HCT116 (cell line): ENCODE data around the gene GXYLT2. TPM values are rescaled to one million over a fixed set of nuclear protein-coding genes. Genes with fewer than 3 reads are reported as not detected.

Source experiments
- ATAC-seq: fragments of 200-7000 bp; cut with Tn5 transposase; 2 replicates; pipeline ENCODE4 v1.9.1; 2020; ENCODE audit warnings: mild to moderate bottlenecking, moderate library complexity
- BruUV-seq: library from RNA; stranded (reverse); fragments of 400-500 nt; replicated peaks from 2 replicates; lab custom pipeline; 2021; lab: Mats Ljungman, UMichigan
- CTCF ChIA-PET: fragments of 300-600 bp; sonication (Branson Sonifier 250); formaldehyde crosslinking; loops from one replicate; lab custom pipeline; 2021; ENCODE audit warnings: antibody characterized with exemption; lab: Charles Lee
- POLR2A ChIA-PET: fragments of 300-600, 350-600 bp; sonication (Branson Sonifier 250); formaldehyde crosslinking; loops from one replicate; lab custom pipeline; 2021; ENCODE audit warnings: antibody characterized with exemption; lab: Charles Lee
- RAD21 ChIA-PET, 2 experiments: fragments of 300-600 bp; sonication (Branson Sonifier 250); formaldehyde crosslinking; loops; one replicate each; lab custom pipeline; 2023; ENCODE audit warnings: low total read pairs in 2 of 2; ENCODE audit not compliant: uncharacterized antibody in 2 of 2, unreplicated experiment in 2 of 2, low non-redundant PET in 1 of 2; lab: Charles Lee
- DNase-seq: peaks from one replicate; pipeline ENCODE4 v3.0.0-alpha.2; 2010; ENCODE audit warnings: low read depth, low spot score
- H2AFZ ChIP-seq: fragments of 200-600 bp; shearing (Covaris generic), sonication (generic); 2 replicates; pipeline ENCODE4 v1.6.1; 2017; ENCODE audit warnings: low read depth, mixed run types, mixed read lengths, antibody characterized with exemption, low read length; ENCODE audit not compliant: poor library complexity, severe bottlenecking
- H3K27ac ChIP-seq: 2 replicates; pipeline ENCODE4 v1.5.1; 2012; ENCODE audit warnings: low read depth, low read length
- H3K27me3 ChIP-seq: fragments of 200-600 bp; sonication (generic); 2 replicates; pipeline ENCODE4 v1.6.1; 2016; ENCODE audit warnings: mixed run types, low read length, mixed read lengths; ENCODE audit not compliant: insufficient read depth
- H3K36me3 ChIP-seq, 2 experiments: fragments of 200-500 bp in 1 of 2; fragments of 200-600 bp in 1 of 2; sonication (Bioruptor generic) in 1 of 2; sonication (generic) in 1 of 2; 2 replicates each; pipeline versions ENCODE4 v1.5.1 to v1.6.1; 2014 to 2016; ENCODE audit warnings: low read length in 2 of 2, inconsistent platforms in 1 of 2, mixed read lengths in 1 of 2, mixed run types in 1 of 2; ENCODE audit not compliant: insufficient read depth in 2 of 2, control insufficient read depth in 1 of 2
- H3K4me1 ChIP-seq, 2 experiments: fragments of 200-600 bp in 1 of 2; sonication (generic) in 1 of 2; 2 replicates each; pipeline versions ENCODE4 v1.5.1 to v1.6.1; 2012 to 2017; ENCODE audit warnings: low read length in 2 of 2, inconsistent platforms in 1 of 2, mild to moderate bottlenecking in 1 of 2, mixed read lengths in 1 of 2, mixed run types in 1 of 2, moderate library complexity in 1 of 2; ENCODE audit not compliant: insufficient read depth in 2 of 2, control insufficient read depth in 1 of 2
- H3K4me2 ChIP-seq: fragments of 200-600 bp; sonication (generic); 2 replicates; pipeline ENCODE4 v1.6.1; 2017; ENCODE audit warnings: mixed run types, low read length, mixed read lengths
- H3K4me3 ChIP-seq, 2 experiments: fragments of 200-600 bp in 1 of 2; sonication (generic) in 1 of 2; replicated peaks in 1 of 2; 2 replicates each; pipeline ENCODE4 v1.5.1; 2011 to 2016; ENCODE audit warnings: low read length in 2 of 2, control low read depth in 1 of 2, low read depth in 1 of 2, mild to moderate bottlenecking in 1 of 2, mixed read lengths in 1 of 2, mixed run types in 1 of 2
- H3K79me2 ChIP-seq: fragments of 200-600 bp; sonication (generic); 2 replicates; pipeline ENCODE4 v1.6.1; 2017; ENCODE audit warnings: mild to moderate bottlenecking, mixed run types, low read length, moderate library complexity, mixed read lengths; ENCODE audit not compliant: insufficient read depth
- H3K9ac ChIP-seq: fragments of 200-600 bp; sonication (generic); 2 replicates; pipeline ENCODE4 v1.6.1; 2016; ENCODE audit warnings: low read length, mixed read lengths
- H3K9me2 ChIP-seq: fragments of 200-600 bp; sonication (generic), shearing (Covaris generic); 2 replicates; pipeline ENCODE4 v1.6.1; 2017; ENCODE audit warnings: mixed run types, mild to moderate bottlenecking, moderate library complexity; ENCODE audit not compliant: insufficient read depth
- H3K9me3 ChIP-seq, 2 experiments: fragments of 200-500 bp in 1 of 2; fragments of 200-600 bp in 1 of 2; sonication (Bioruptor generic) in 1 of 2; sonication (generic) in 1 of 2; 2 replicates each; pipeline ENCODE4 v1.6.1; 2014 to 2017; ENCODE audit warnings: low read length in 2 of 2, mixed read lengths in 2 of 2, inconsistent platforms in 1 of 2, low read depth in 1 of 2, mild to moderate bottlenecking in 1 of 2, mixed run types in 1 of 2, moderate library complexity in 1 of 2; ENCODE audit not compliant: control insufficient read depth in 1 of 2, insufficient read depth in 1 of 2
- H4K20me1 ChIP-seq: fragments of 200-600 bp; sonication (generic), shearing (Covaris generic); 2 replicates; pipeline ENCODE4 v1.6.1; 2017; ENCODE audit warnings: mixed run types, mild to moderate bottlenecking, moderate library complexity; ENCODE audit not compliant: insufficient read depth
- CBX3 ChIP-seq: IDR thresholded peaks from 2 replicates; pipeline ENCODE4 v1.6.1; 2012; ENCODE audit warnings: low read depth
- ELF1 ChIP-seq: IDR thresholded peaks from 2 replicates; pipeline ENCODE4 v1.6.1; 2012; ENCODE audit warnings: low read depth, borderline replicate concordance
- EZH2 ChIP-seq: fragments of 200-600 bp; sonication (generic); IDR thresholded peaks from 2 replicates; pipeline ENCODE4 v1.6.1; 2017; ENCODE audit warnings: antibody characterized with exemption, mixed run types
- POLR2AphosphoS5 ChIP-seq: IDR thresholded peaks from 2 replicates; pipeline ENCODE4 v1.6.1; 2011; ENCODE audit warnings: mild to moderate bottlenecking, low read depth, low read length, moderate library complexity
- SIN3A ChIP-seq: IDR thresholded peaks from 2 replicates; pipeline ENCODE4 v1.6.1; 2012; ENCODE audit warnings: low read depth
- SP1 ChIP-seq: IDR thresholded peaks from 2 replicates; pipeline ENCODE4 v1.6.1; 2012; ENCODE audit warnings: low read depth
- ZFX ChIP-seq: fragments of 450-650 bp; IDR thresholded peaks from 2 replicates; pipeline ENCODE4 v1.6.1; 2017
- intact Hi-C: fragments of 100-400 bp; cut with micrococcal nuclease; formaldehyde crosslinking; loops from 2 replicates; pipeline ENCODE4 v1.10.0; 2022
- total RNA-seq: library from RNA; stranded (reverse); gene quantifications from one replicate; pipeline ENCODE4 v1.2.1, GENCODE V29; 2021; ENCODE audit not compliant: unreplicated experiment
- TF ChIP-seq, protein P1 (sequence below): IDR thresholded peaks from 2 replicates; pipeline ENCODE4 v1.6.1; 2012
- TF ChIP-seq, protein P2 (sequence below): IDR thresholded peaks from 2 replicates; pipeline ENCODE4 v1.6.1; 2012

The GXYLT2 gene
- total RNA-seq, 1 experiment from 2014 or later: 5.6 TPM

DNA sequence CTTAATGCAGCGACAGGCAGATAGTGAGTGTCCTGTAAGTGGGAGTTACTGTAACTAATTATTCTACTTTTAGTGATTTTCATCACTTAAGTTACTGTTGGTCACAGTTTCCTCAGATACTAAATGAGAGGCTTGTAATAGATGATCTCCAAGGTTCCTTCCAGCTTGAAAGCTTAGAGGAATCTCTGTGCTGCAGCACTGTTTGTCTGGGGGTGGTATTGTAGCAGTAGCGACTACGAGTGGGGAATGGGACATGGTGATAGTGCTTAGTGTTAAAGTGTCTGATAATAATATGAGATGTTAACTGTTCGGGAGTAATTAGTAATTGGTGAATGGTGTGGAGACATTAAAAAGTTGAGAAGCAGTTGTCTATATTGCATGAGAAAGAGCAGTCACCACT lies 121.2 kb downstream of the GXYLT2 start:
- no peak overlapping the region for H2AFZ ChIP-seq
- ChIA-PET POLR2A (no interaction called here), RAD21 (no interaction called here), CTCF (no interaction called here)
- no peaks in the 10 kb centered on the region for H3K4me1 ChIP-seq
- no peak overlapping the region for H3K27ac ChIP-seq
- H3K9ac ChIP-seq: no peak overlapping the region
- H3K9me2 ChIP-seq: no peaks in the 10 kb centered on the region
- TF ChIP-seq SIN3A: no peak
- no peak for TF ChIP-seq EZH2
- TF ChIP-seq SP1: no peak
- TF ChIP-seq POLR2AphosphoS5: no peak
- TF ChIP-seq, protein P1, sequence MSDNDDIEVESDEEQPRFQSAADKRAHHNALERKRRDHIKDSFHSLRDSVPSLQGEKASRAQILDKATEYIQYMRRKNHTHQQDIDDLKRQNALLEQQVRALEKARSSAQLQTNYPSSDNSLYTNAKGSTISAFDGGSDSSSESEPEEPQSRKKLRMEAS: no peak
- TF ChIP-seq ZFX: no peak
- intact Hi-C loops: no loop called here
- BruUV-seq: no TSS peak
- no peaks in the 10 kb centered on the region for H3K9me3 ChIP-seq
- peaks cover 11 to 16% of the 10 kb centered on the region in 2 experiments for H3K36me3 ChIP-seq
- no peak overlapping the region for H3K4me2 ChIP-seq
- DNase-seq (no peak), ATAC-seq (no peak)
- no peaks in the 10 kb centered on the region for H3K27me3 ChIP-seq
- peaks cover 49% of the 10 kb centered on the region; the same call in 1 of the 2 replicates for H4K20me1 ChIP-seq
- no peak overlapping the region for H3K4me3 ChIP-seq
- peaks cover 100% of the 10 kb centered on the region for H3K79me2 ChIP-seq

DNA sequence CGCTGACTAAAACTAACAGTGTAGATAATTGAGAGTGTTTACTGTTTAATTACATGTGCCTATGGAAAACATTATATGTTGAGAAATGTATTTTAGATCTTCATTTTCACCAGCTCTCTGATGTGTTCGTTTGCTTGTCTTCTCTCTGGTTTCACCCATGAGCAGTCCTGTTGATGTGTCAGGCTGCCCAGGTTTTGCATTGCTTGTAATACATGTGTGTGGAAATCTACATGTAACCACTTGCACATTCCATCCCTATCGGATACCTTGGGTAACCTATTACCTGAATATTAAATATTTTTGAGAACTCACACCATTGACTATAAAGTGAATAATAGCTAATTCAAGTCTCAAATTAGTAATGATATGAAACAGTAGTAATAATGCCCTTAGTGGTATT lies 121.9 kb downstream of the GXYLT2 start:
- peaks cover 100% of the 10 kb centered on the region for H3K79me2 ChIP-seq
- no TSS peak for BruUV-seq
- no peaks in the 10 kb centered on the region for H3K4me1 ChIP-seq
- intact Hi-C loops: no loop called here
- ChIA-PET POLR2A (no interaction called here), RAD21 (no interaction called here), CTCF (no interaction called here)
- no peak overlapping the region for H3K27ac ChIP-seq
- no peak overlapping the region for H3K4me2 ChIP-seq
- no peak overlapping the region for H2AFZ ChIP-seq
- H3K9me3 ChIP-seq: no peaks in the 10 kb centered on the region
- no peak for DNase-seq
- H3K4me3 ChIP-seq: no peak overlapping the region
- no peaks in the 10 kb centered on the region for H3K27me3 ChIP-seq
- peaks cover 8 to 14% of the 10 kb centered on the region in 2 experiments for H3K36me3 ChIP-seq
- H3K9me2 ChIP-seq: no peaks in the 10 kb centered on the region
- peaks cover 47% of the 10 kb centered on the region; the same call in 1 of the 2 replicates for H4K20me1 ChIP-seq
- TF ChIP-seq CBX3 (no peak), ELF1 (no peak)
- TF ChIP-seq, protein P2, sequence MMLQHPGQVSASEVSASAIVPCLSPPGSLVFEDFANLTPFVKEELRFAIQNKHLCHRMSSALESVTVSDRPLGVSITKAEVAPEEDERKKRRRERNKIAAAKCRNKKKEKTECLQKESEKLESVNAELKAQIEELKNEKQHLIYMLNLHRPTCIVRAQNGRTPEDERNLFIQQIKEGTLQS: no peak
- no peak overlapping the region for H3K9ac ChIP-seq
- no peak for ATAC-seq
